HFF-Myc (cell line): ENCODE measurements around the gene TRERF1.

Experiments
- DNase-seq: peaks from one replicate; pipeline ENCODE4 v3.0.0-alpha.2; 2011; ENCODE audit warnings: low read depth; ENCODE audit errors: extremely low read depth
- H3K4me3 ChIP-seq: replicated peaks from 2 replicates; pipeline ENCODE4 v1.5.1; 2011; ENCODE audit warnings: low read depth, mild to moderate bottlenecking, control low read depth, low read length
- CTCF ChIP-seq: IDR thresholded peaks from 2 replicates; pipeline ENCODE4 v1.5.1; 2012; ENCODE audit warnings: mild to moderate bottlenecking, low read depth, low read length, control low read depth; ENCODE audit errors: missing control alignments

The TRERF1 gene

GRCh38 chr6:42304053-42304712 lies 147.5 kb downstream of the TRERF1 start:
- no peak for TF ChIP-seq CTCF
- no peak for DNase-seq
- no peak overlapping the region for H3K4me3 ChIP-seq

GRCh38 chr6:42302411-42302810 lies 149.3 kb downstream of the TRERF1 start:
- no peak for DNase-seq
- H3K4me3 ChIP-seq: no peak overlapping the region

GRCh38 chr6:42301986-42302385 lies 149.7 kb downstream of the TRERF1 start:
- no peak for TF ChIP-seq CTCF
- DNase-seq: no peak
- H3K4me3 ChIP-seq: no peak overlapping the region

More at GRCh38 chr6:42302411-42302810, 149.3 kb downstream of the TRERF1 start:
- TF ChIP-seq CTCF: no peak

GRCh38 chr6:42300701-42301100 lies 151.0 kb downstream of the TRERF1 start:
- no peak overlapping the region for H3K4me3 ChIP-seq
- TF ChIP-seq CTCF: no peak
- DNase-seq: no peak

- no peak for TF ChIP-seq CTCF
- no peak overlapping the region for H3K4me3 ChIP-seq
Measured at GRCh38 chr6:42300185-42300584, 151.5 kb downstream of the TRERF1 start.

GRCh38 chr6:42297661-42298060 lies 154.1 kb downstream of the TRERF1 start:
- no peak overlapping the region for H3K4me3 ChIP-seq
- no peak for DNase-seq
- TF ChIP-seq CTCF: no peak

More at GRCh38 chr6:42300185-42300584, 151.5 kb downstream of the TRERF1 start:
- no peak for DNase-seq

- no peak overlapping the region for H3K4me3 ChIP-seq
- no peak for TF ChIP-seq CTCF
- no peak for DNase-seq
Measured at GRCh38 chr6:42296614-42297013, 155.1 kb downstream of the TRERF1 start.
